ENCODE measurements around the gene DVL3.

DNA sequence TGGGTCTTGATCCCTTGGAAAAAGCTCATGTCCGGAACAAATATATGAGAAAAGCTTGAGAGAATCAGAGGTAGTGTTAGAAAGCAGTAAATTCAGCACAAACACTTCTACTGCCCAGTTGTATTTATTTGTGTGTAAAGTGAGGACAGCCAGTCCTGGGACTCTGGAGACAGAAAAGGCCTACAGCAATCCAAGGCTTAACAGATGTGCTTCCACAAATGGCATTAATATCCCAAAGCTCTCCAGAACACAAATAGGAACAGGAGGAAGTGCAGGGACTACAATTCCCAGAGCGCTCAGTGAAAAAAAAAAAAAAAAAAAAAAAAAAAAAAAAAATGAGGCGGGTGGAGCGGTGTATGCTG is 19.1 kb downstream of the DVL3 start:
- TF ChIP-seq POLR2AphosphoS5 (IDR thresholded peaks at IDR 0.05) (no peak), CTCF (IDR thresholded peaks at IDR 0.05) (no peak), POLR2A (IDR thresholded peaks at IDR 0.05) (no peak)
